HG02884 (cell line): ENCODE data around the gene SH3BP1.
"Not testable (repeated sequence)": the region's sequence is repeated elsewhere in the genome, so short reads cannot be mapped to it uniquely, and the experiment has no call there.

Source experiments
- ATAC-seq: cut with Tn5 transposase; IDR thresholded peaks from one replicate; pipeline ENCODE4 v1.9.1; 2021; ENCODE audit warnings: mild to moderate bottlenecking, moderate library complexity; ENCODE audit not compliant: unreplicated experiment

Gene SH3BP1

DNA sequence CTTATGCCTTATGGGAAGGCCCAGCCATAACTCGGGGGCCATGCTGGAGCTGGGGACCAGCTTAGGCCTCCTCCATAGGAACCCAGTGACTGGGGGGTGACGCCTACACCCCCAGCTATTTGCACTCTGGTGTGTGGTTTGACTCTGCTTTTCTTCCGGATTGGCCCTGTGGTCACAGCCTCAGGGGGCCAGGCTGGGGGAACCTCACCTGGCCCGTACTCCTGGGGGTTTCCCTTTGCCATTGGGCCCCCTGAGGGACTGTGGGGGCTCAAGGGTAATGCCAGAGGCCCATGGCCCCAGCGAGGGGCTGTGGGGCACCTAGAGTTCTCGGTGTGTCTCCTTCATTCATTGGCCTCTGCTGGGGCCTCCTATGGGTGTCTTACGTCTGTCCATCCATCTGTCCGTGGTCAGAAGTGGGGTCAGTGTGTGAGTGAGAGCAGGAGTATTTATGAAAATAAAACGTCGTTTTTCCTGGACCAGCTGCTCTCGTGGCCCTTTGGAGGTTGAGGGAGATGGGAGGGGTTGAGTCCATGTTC, 6.3 kb upstream of the SH3BP1 start:
- ATAC-seq, result peak; percentile 39

DNA sequence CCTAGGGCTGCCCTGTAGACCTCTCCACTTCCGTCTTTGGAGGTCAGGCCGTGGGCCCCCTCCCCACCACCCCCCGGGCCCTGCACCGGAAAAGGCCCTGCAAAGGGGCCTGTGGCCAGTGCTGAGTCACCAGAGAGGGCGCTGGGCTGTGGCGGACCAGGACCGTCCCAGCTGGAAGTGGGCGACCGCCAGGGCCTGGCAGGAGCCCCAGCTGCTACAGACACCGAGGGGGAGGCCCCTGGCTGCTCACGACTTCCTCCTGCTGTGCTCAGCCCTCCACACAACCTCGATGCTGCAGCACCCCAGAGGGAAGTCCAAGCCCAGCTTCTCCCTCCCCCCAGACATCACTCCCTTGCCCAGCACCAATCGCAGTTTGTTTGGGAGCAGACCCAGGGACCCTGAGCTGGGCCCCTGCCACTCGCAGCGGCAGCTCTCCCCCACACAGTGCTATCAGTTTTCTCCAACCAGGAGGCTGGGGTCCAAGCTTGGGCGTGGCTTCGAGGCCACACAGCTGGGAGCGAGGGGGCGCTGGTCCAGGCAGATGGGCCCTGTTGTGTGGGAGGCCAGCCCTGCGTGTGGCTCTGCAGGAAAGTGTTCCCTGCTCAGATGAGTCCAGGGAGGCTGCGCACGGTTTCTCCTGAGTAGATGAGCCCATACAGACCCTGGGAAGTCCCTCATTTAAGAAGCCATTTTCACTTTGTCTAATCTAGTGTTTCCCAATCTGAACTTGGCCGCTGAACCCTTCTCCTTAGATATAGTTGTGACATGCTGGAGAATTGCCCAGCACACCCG, 5.6 kb upstream of the SH3BP1 start:
- ATAC-seq, result peak; percentile 41

DNA sequence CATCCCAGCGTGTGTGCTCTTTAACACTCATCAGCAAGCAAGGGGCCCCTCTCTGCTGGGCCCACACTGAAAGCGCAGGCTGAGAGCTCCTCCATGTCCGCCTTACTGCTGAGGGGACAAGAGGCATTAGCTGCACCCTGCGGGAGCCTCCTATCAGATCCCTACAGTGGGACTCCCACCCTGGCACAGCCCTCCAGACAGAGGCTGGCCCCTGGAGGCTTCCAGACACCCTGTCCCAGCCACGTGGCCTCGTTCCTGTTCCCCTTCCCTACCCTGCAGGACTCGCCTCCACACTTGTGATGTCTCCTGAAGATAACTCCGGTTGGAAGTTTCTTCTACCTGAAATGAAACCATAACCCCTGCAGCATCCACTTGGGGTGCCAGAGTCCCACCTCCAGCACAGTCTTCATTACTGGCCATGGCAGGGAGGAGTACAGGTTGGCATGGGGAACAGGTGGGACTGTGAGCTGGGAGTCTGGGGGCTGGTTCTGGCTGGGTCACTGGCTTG, 5.0 kb upstream of the SH3BP1 start:
- ATAC-seq, result no peak

DNA sequence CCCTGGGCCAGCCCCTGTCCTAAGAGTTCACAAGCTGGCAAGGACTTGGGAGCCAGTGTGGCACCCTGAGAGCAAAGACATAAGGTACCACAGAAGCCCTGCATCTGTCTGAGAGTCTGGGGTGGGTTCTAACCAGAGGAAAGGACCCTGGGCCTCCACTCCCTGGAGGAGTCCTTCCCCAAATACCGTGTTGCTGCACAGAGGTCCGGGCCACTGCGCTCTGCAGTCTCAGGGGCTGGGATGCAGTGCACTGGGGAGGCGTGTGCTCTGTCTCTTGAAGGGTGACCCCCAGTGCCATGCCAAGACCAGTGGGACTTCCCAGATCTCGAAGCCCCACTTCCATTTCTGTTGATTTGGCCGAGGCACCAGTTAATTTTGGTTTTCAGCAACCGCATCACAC, 4.3 kb upstream of the SH3BP1 start:
- no peak for ATAC-seq

DNA sequence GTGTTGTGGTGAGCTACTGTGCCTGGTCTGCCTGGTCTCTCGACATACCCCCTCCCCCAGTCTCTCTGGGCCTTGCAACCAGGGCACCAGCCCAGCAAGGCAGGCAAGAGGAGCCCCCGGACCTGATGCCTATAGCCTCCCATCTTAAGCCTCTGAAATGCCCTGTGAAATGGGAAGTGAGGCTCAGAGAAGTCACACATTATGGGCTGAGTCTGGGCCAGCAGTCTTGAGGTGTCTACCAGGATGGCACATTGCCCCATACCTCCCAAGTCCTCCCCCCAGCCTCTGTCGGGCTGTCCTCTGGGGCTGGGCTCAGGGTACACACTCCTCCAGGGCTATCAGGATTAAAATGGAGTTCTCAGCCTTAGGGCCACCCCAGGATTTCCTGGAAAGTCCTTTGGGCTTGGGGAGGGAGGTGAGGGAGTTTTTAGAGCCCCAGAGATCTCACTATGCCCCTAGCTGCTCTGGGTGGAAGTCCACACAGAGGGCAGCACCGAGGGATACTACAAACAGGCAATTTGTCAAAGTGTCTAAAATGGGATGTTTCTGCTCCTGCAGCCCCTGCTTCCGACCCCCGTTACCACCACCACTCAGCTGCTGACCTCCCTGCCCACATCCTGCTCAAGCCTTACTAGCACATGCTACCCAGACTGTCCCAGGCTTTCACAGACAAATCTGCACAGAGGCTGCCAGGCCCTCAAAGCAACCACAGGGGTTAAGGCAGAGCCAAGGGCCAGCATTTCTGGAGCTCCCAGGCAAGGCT, 3.1 kb upstream of the SH3BP1 start:
- ATAC-seq, result no peak

DNA sequence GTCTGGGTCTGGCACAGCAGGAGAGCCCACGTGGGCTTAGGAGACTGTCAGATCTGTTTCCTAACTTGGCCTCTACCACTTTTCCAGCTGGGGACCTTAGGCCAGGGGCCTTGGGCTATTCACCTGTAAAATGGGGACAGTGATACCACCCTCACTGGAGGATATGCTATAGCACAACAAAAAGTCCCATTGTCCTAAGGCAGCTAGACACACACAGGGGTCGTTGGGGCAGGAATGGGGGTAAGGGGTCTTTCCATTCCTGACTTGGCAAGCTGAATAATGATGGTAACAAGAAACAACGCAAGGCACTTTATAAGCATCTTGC, 2.6 kb upstream of the SH3BP1 start:
- no peak for ATAC-seq

DNA sequence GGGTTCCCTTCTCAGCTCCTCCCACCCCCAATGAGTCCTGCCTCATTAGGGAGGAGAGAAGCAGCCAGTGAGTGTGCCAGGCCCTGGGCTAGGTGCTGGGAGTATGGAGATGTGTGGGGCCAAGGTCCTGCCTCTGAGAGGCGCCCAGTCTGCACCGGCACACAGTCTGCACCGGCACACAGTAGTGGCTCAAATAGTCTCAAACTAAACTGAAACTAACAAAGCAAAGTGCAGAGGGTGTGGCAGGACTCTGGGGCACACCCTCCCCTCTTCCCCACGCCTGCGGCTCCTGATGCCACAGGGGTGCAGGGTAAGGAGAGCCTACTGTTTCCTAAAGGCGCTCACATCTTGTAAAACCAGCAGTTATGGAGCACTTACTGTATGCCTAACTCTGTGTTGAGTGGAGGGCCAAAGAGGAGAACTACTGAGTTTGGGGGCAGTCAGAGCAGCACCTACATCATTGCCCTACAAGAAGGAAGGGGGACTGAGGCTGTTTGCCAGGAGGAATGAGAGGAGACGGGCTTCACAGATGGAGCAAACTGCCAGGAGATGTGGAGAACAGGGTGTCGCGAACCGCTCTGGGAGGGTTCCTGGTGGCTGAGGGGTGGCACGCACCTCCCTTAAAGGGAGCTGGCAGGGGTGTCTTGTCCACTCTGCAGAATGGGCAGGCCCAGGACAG, 939 bp upstream of the SH3BP1 start:
- ATAC-seq, result no peak

DNA sequence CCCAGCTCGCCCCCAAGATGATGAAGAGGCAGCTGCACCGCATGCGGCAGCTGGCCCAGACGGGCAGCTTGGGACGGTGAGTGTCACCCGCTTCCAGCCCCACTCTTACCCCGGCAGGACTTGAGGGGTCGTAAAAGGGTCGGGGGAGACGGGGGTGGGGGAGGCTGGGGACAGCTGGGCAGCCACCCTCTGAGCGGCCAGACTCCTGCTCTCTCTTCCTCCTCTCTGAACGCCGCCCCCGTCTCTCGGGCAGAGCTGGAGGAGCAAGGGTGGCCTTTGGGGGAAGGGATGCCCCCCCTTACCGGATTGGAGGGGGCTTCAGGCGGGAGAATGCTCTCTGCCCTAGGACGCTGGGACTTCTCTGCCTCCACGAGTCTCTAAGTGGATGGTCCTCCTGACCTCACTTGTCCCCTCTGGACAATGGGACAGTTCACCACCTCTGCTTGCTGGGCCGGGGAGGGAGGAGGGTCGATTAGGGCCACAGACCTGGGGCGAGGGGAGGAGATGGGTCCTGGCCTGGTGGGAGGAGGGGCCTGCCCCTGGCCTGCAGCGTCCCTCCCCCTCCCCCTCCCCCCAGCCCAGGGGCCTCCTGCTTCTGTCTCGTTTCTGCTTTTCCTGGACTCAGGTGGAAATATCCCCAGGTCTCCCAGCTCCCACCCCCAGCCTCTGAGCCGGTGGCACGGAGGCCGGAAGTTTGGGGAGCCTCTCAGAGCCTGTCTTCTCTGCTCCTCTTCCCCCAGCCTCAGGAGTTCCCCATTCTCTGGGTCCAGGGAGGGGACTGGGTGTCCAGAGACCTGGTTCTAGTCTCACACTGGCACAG, 512 bp downstream of the SH3BP1 start:
- no peak for ATAC-seq

DNA sequence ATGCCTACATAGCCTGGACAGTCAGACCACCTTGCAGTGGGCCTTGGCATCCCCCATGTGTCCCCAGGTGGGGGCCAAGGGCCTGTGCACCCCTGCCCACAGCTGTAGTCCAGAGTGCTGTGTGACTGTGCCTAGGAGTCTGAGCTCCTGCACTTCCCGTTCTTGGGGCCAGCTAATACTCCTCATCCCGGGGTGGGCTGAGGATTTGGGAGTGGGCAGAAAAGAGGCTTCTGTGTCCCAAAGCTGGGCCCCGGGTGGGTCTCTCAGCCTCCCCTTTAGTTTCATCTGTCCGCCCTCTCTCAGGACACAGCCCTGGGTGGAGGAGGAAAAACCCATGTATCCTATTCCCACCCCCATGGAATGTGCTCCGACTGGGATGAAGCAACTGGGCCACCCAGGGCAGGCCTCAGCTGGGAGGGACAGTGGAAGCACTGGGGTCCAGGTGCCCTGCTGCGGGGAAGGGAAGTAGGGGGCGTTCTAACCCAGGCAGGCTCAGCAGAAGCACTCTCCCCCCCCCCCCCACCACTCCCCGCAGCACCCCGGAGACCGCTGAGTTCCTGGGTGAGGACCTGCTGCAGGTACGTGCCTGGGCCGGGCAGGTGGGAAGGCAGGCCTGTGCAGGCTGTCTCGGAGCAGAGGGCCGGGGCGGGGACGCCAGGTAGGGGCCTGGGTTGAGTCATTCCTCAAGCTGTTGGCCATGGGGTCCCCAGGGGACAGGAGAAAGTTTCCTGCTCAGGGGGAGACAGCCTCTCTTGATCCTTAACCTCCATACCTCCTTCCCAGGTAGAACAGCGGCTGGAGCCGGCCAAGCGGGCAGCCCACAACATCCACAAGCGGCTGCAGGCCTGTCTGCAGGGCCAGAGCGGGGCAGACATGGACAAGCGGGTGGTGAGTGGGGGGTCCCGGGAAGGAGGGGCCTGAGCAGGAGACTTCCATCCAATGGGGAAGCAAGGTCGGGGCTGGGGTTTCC, 1.4 kb downstream of the SH3BP1 start:
- ATAC-seq, result no peak

DNA sequence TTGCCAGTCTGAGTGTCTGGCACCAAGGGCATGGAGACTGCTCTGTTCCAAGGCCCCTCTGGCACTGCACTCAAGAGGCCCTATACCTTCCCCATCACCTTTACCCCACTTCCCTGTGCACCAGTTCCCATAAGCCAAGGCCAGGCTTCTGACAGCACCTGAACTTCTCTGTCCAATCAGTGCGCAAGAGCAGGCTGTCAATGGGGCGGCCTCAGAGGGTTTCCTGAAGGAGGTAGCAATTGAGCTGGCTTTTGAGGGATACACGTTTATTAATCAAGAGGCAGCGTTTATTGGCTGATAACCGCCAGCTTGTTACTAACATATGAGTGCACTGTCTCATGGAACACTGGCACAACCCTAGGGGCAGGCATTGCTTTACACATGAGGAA, 2.1 kb downstream of the SH3BP1 start:
- no peak for ATAC-seq

DNA sequence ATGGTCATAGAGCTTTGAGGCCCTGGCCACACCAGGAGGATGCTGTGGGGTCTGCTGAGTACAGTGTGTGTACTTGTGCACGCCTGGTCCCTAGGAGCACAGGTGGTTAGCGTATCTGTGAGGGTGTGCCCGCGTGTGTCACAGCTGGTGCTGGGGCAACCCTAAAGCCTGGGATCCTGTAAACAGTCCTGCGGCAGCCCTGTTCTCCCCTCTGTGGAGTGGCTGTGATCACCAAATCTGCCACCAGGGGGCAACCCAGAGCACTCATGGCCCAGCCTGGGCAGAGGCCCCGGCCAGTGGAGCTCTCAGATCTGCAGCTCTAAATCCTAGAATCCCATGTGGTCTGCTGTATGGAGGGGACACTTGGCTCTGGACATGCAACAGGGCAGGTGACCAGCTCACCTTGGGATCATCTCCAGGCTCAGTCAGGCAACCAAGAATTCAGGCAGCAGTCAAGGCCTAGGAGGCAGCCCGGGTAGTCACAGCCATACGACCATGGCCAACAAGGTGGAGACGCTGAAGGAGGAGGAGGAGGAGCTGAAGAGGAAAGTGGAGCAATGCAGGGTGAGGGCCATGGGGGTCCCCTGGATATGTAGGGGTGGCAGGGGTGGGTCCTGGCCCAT, 3.9 kb downstream of the SH3BP1 start:
- no peak for ATAC-seq

DNA sequence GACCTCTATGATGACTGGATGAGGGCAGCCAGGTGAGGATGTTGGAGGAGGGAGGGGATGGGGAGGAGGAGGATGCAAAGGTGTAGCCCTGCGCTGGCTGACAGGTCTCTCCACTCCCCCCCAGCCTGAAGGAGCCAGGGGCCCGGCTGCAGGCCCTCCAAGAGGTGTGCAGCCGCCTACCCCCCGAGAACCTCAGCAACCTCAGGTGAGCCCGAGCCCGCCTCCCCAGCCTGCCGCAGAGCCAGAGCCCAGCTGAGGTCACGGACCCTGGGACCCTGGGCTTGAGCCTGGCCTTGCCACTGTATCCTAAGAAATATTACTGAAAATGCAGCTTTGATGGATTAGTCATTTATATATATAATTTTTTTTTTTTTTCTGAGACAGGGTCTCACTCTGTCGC, 7.8 kb downstream of the SH3BP1 start:
- no peak for ATAC-seq

DNA sequence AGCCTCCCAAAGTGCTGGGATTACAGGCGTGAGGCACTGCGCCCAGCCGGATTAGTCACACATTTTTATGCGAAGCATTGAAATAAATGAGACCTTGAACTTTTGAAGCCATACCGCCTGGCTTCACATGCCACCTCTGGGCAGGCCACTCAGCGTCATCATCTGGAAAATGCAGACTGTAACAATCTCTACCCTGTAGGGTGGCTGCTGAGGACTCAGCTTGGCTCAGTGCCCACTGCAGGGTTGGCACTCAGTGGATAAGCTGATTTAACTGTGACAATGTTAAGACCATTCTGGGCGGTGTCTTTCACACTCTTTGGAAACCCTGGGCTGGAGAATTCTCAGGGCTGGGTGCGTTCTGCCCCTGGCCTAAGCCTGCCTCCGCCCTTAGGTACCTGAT, 8.5 kb downstream of the SH3BP1 start:
- no peak for ATAC-seq

DNA sequence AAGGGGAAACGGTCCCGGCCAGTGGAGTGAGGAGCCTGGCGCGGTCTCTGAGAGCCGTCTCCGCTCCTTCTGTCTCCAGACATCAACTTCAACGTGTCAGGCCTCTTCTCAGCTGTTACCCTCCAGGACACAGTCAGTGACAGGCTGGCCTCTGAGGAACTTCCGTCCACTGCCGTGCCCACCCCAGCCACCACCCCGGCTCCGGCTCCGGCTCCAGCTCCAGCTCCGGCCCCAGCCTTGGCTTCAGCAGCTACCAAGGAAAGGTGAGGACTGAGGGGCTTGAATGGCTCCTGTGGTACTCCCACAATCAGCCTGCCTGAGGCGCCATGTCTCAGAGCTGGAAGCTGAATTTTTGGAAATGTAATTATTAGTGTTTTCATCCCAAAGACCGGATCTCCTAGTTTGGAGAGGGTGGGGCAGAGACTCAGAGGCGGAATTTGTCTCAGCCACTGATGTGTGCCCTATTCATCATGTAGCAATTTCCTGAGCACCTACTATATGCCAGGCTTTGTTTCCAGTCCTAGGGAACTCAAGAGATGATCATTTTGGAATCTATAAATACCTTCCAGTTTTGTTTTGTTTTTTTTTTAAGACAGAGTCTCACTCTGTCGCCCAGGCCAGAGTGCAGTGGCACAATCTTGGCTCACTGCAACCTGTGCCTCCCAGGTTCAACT, 11.1 kb downstream of the SH3BP1 start:
- ATAC-seq, result no peak

DNA sequence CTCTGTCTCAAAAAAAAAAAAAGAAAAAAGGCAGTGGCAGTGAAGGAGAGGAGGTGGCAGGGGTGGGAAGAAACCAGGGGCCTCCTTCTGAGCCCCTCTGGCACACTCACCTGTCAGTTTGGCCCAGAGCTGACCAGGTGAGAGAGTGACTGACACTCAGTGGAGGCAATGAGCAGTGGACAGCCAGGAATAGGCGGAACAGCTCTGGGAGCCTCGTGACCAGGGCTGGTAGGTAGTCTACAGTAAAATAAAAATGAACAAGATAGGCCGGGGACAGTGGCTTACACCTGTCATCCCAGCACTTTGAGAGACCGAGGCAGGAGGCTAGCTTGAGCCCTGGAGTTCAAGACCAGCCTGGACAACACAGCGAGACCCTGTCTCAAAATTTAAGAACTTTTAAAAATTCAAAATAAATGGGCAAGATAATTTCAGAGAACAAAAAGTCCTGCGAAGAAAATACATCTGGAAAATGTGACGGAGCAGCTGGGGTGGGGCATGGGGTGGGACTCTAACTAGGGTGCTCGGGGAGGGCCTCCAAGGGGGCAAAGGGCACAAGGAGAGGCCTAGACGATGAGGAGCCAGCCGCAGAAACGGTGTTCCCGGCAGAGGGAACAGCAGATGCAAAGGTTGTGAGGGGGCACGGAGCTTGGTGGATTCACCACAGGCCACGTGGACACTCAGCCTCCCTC, 15.2 kb downstream of the SH3BP1 start:
- ATAC-seq, result no peak

DNA sequence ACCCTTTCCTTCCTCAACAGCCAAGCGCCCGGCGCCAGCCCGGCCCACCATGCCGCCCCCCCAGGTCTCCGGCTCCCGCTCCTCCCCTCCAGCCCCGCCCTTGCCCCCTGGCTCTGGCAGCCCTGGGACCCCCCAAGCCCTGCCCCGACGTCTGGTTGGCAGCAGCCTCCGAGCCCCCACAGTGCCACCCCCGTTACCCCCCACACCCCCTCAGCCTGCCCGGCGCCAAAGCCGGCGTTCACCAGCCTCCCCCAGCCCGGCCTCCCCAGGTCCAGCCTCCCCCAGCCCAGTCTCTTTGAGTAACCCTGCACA, 15.7 kb downstream of the SH3BP1 start:
- ATAC-seq, result no peak

DNA sequence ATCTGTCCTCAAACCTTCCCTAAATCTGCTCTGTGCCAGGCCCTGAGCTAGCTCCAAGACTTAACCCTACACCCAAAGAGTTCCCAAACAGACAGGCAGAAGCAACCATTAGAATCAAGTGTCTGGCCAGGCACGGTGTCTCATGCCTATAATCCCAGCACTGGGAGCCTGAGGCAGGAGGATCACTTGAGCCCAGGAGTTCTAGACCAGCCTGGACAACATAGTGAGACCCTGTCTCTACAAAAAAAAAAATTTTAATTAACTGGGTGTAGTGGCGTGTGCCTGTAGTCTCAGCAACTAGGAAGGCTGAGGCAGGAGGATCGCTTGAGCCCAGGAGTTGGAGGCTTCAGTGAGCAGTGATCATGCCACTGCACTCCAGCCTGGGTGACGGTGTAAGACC, 17.1 kb downstream of the SH3BP1 start:
- ATAC-seq, result not testable (repeated sequence)

DNA sequence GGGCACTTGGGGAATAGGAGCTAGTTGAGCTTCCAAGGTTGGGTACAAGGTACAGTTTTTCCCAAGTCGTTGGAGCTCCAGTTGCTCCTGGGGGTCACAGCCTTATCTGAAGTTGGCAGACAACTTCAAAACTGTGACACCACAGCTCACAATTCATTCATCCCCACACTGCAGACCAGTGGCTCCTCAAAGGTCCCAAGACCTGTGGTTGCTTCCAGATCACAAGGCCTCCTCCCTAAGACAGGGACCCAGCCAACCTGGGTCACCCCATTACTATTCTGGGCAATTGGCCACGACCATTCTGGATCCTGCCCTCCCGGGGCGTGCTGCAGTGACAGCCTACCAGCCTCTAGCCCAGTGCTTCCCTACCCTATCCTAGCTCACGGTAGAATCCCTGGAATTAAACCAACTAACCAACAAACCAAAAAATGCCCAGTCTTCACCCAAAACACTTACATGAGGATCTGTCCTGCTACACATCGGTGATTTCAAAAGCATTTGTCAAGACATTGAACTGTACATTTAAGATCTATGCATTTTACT, 18.2 kb downstream of the SH3BP1 start:
- no peak for ATAC-seq
